CD4-positive, alpha-beta T cell (primary cell): ENCODE measurements around the gene AANAT. TPM values are rescaled to one million over a fixed set of nuclear protein-coding genes. Genes with fewer than 3 reads are reported as not detected.

ENCODE experiments used
- ATAC-seq: fragments of 200-7000 bp; cut with Tn5 transposase; one replicate; pipeline ENCODE4 v1.10.0; 2022; ENCODE audit warnings: mild to moderate bottlenecking; ENCODE audit not compliant: poor library complexity
- CTCF ChIA-PET: fragments of 350-600 bp; sonication (Branson Sonifier 250); formaldehyde crosslinking; loops from one replicate; lab custom pipeline; 2021; ENCODE audit warnings: antibody characterized with exemption, inconsistent platforms; lab: Charles Lee
- POLR2A ChIA-PET: fragments of 350-600 bp; sonication (Branson Sonifier 250); formaldehyde crosslinking; loops from one replicate; lab custom pipeline; 2021; ENCODE audit warnings: antibody characterized with exemption, inconsistent platforms; lab: Charles Lee
- DNase-seq, 14 experiments: peaks; one replicate each; pipeline ENCODE4 v3.0.0-alpha.2; 2013 to 2020; ENCODE audit warnings: mixed read lengths in 2 of 14
- H3K27ac ChIP-seq, 2 donors: one replicate each; pipeline versions ENCODE4 v1.5.1 to v1.7.0; 2013; ENCODE audit warnings: low read length in 2 of 2, low read depth in 1 of 2, mild to moderate bottlenecking in 1 of 2
- H3K27me3 ChIP-seq, 2 experiments: 1 replicate in 1 of 2; 2 replicates in 1 of 2; pipeline versions ENCODE4 v1.6.1 to v1.7.0; 2013; ENCODE audit warnings: low read length in 2 of 2, control low read depth in 1 of 2, mild to moderate bottlenecking in 1 of 2, moderate library complexity in 1 of 2; ENCODE audit not compliant: insufficient read depth in 2 of 2, control insufficient read depth in 1 of 2
- H3K36me3 ChIP-seq: one replicate; pipeline ENCODE4 v1.6.1; 2013; ENCODE audit warnings: low read length, control low read depth; ENCODE audit not compliant: insufficient read depth
- H3K4me1 ChIP-seq: one replicate; pipeline ENCODE4 v1.6.1; 2013; ENCODE audit warnings: low read length, control low read depth; ENCODE audit not compliant: insufficient read depth
- H3K4me3 ChIP-seq: one replicate; pipeline ENCODE4 v1.5.1; 2013; ENCODE audit warnings: mild to moderate bottlenecking, low read length, moderate library complexity
- H3K9me3 ChIP-seq, 2 experiments: 1 replicate in 1 of 2; 2 replicates in 1 of 2; pipeline versions ENCODE4 v1.6.1 to v1.7.0; 2013; ENCODE audit warnings: low read length in 2 of 2, mild to moderate bottlenecking in 2 of 2, control low read depth in 1 of 2, moderate library complexity in 1 of 2; ENCODE audit not compliant: control insufficient read depth in 1 of 2, insufficient read depth in 1 of 2
- H3K27ac Mint-ChIP-seq: one replicate; pipeline ENCODE4 v1.8.0; 2020; ENCODE audit warnings: mixed read lengths
- H3K27me3 Mint-ChIP-seq: one replicate; pipeline ENCODE4 v1.8.0; 2021; ENCODE audit warnings: mixed read lengths
- H3K36me3 Mint-ChIP-seq: one replicate; pipeline ENCODE4 v1.8.0; 2021; ENCODE audit warnings: low read depth, mixed read lengths
- H3K4me1 Mint-ChIP-seq: one replicate; pipeline ENCODE4 v1.8.0; 2021; ENCODE audit warnings: low read depth, mixed read lengths
- H3K4me3 Mint-ChIP-seq: one replicate; pipeline ENCODE4 v1.8.0; 2020; ENCODE audit warnings: mild to moderate bottlenecking, mixed read lengths
- H3K9me3 Mint-ChIP-seq: one replicate; pipeline ENCODE4 v1.8.0; 2020; ENCODE audit warnings: mixed read lengths
- intact Hi-C, 2 experiments: fragments of 100-400 bp; cut with DNase I in 1 of 2; cut with micrococcal nuclease in 1 of 2; formaldehyde crosslinking; loops; one replicate each; pipeline versions ENCODE4 v1.15.1 to v1.9.0; 2023 to 2025; cut with DNase I, micrococcal nuclease
- polyA plus RNA-seq, 2 donors: library from polyadenylated mRNA; unstranded; fragments of 120-200 nt; gene quantifications; one replicate each; pipeline ENCODE4 v1.2.1, GENCODE V29; 2013
- total RNA-seq, 174 experiments: library from RNA in 2 of 174; stranded (reverse) in 2 of 174; gene quantifications; one replicate each; pipeline ENCODE4 v1.2.3 and lab custom pipeline; 2021 to 2026
- TF ChIP-seq, protein P1 (sequence below): fragments of 200-600 bp; IDR thresholded peaks from one replicate; pipeline ENCODE4 v1.8.0; 2022; ENCODE audit warnings: antibody characterized with exemption, mild to moderate bottlenecking

Gene AANAT
- total RNA-seq (under 1 TPM in 1 of 2 experiments, not detected in 1; 0.14 TPM), total RNA-seq (lab: John Stamatoyannopoulos, UW) (0 to 0.55 (median 0.05) reads per million in 172 experiments)
- 0.09 TPM for polyA plus RNA-seq (2013, experiment 1 of 2)
- 0.26 TPM for polyA plus RNA-seq (2013, experiment 2 of 2)

DNA sequence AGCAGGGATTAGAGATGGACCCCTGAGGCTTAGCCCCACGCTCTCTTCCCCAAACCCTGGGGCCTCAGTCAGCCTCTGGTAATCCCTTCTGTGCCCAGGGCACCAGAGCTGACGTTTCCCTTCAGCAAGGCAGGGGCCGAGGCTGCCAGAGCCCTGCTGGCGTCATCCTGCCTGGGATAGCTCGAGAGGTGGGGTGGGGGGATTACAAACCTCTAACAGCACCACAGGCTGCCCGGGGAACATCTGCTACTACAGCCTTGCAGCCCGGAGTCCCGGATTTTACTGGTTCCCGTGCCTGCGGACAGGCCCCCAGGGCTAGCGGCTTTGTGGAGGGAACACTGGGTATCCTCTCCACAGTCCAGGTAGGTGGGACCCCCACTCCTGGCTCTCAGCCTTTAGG is at the start of gene AANAT:
AANAT (plus strand) TSS at position 238 of the 400 bp plus-strand sequence. CDS start 1,144 bp downstream, outside the sequence.
- no peak for ATAC-seq
- intact Hi-C loops = loop anchor here in 1 of 2 experiments (5.0 kb wide), 1 partner anchor 55 kb away; no protein-coding TSS in a partner anchor
- TF ChIP-seq, protein P1, sequence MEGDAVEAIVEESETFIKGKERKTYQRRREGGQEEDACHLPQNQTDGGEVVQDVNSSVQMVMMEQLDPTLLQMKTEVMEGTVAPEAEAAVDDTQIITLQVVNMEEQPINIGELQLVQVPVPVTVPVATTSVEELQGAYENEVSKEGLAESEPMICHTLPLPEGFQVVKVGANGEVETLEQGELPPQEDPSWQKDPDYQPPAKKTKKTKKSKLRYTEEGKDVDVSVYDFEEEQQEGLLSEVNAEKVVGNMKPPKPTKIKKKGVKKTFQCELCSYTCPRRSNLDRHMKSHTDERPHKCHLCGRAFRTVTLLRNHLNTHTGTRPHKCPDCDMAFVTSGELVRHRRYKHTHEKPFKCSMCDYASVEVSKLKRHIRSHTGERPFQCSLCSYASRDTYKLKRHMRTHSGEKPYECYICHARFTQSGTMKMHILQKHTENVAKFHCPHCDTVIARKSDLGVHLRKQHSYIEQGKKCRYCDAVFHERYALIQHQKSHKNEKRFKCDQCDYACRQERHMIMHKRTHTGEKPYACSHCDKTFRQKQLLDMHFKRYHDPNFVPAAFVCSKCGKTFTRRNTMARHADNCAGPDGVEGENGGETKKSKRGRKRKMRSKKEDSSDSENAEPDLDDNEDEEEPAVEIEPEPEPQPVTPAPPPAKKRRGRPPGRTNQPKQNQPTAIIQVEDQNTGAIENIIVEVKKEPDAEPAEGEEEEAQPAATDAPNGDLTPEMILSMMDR = no peak
- DNase-seq = no peak
- no peaks in the 10 kb centered on the region for H3K9me3 ChIP-seq
- POLR2A ChIA-PET = interaction anchor here (0.9 kb wide), 2 partner anchors 34 to 35 kb away, joined by 3 read pairs; partner anchors contain the start of gene RHBDF2
- Mint-ChIP-seq H3K36me3 (peaks cover 10% of the 10 kb centered on the region), H3K27me3 (no peaks in the 10 kb centered on the region), H3K27ac (no peak within 1 kb of the TSS), H3K4me3 (no peak within 1 kb of the TSS), H3K9me3 (no peaks in the 10 kb centered on the region), H3K4me1 (peaks cover 4% of the 10 kb centered on the region)
- CTCF ChIA-PET = interaction anchor here (1.5 kb wide), 2 partner anchors 40 to 157 kb away, joined by 5 to 6 read pairs; no protein-coding TSS in a partner anchor
- peaks cover 15% of the 10 kb centered on the region for H3K36me3 ChIP-seq
- H3K4me1 ChIP-seq = peaks cover 6% of the 10 kb centered on the region
- no peaks in the 10 kb centered on the region for H3K27me3 ChIP-seq
- no peak within 1 kb of the TSS for H3K4me3 ChIP-seq
- H3K27ac ChIP-seq = no peak within 1 kb of the TSS

DNA sequence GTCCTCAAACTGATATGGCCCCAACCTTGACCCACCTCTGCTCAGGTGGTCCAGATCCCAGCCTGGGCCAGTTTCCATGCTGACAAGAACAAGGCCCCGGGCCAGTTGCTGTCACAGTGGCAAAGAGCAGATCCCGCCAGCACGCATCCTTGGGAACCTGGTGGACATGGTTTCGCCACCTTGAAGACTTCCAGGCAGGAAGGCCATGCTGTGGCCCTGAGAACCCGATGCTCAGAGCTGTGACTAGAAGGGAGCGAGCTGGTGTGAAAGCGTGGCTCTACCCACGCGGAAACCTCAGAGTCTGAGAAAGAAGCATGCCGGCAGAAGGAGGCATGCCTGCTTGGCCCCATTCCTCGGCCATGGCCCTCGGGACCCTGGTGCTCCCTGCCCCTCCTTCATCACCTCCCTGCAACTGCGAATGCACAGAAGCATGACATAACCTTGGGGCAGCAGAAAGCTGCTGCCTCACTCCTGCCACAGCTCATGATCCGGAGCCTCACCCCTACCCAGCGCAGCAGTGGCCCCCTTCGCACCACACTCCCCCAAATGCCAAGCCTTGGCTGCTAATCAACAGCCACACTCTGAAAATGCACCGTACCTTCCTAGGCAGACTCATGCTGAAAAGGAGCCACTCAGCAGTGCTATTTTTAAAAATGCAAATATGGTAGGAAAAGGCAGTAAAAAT is 47.7 kb upstream of the AANAT start:
- H3K9me3 ChIP-seq = no peaks in the 10 kb centered on the region
- H3K27ac ChIP-seq = no peak overlapping the region
- Mint-ChIP-seq H3K36me3 (peaks cover 15% of the 10 kb centered on the region), H3K4me1 (peaks cover 23% of the 10 kb centered on the region), H3K27me3 (no peaks in the 10 kb centered on the region), H3K27ac (no peak overlapping the region), H3K9me3 (no peaks in the 10 kb centered on the region), H3K4me3 (no peak overlapping the region)
- intact Hi-C loops = no loop called here
- H3K27me3 ChIP-seq = no peaks in the 10 kb centered on the region
- TF ChIP-seq, protein P1 = no peak
- peaks cover 18% of the 10 kb centered on the region for H3K36me3 ChIP-seq
- peaks cover 3% of the 10 kb centered on the region for H3K4me1 ChIP-seq
- DNase-seq = no peak
- H3K4me3 ChIP-seq = no peak overlapping the region
- ATAC-seq = no peak
- ChIA-PET CTCF (no interaction called here), POLR2A (no interaction called here)

DNA sequence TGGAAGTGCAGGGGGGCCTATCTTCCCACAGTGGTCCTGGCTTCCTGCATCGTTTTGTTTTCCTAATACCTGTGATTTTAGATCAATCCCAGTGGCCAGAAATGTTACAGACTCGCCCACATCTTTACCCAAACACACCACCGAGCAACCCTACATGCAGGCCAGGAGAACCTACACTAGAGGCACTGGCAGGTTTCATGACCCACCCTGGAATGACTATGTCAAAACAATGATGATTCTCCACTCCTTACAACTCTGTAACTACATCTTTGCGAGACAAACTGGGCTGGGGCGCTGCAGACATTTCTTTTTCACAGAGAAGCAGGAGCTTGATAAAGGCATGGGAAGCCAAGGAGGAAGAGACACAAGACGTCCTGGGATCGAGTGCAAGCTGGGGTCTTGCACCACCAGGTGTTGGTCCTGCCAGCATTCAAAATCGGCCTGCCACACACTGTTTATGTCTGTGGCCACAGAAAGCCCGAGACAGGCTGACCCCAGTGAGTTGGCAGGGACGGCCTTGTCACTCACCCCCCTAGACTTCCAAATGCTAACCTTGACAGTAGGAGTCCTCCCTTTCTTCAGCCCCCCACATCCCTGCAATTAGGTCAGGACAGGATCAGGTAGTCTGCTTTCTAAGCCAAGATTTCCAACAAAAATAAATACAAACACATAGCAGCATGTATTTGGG is 46.9 kb upstream of the AANAT start:
- DNase-seq = no peak
- Histone ChIP-seq H3K4me3 (no peak overlapping the region), H3K9me3 (no peaks in the 10 kb centered on the region), H3K36me3 (peaks cover 18% of the 10 kb centered on the region), H3K4me1 (peaks cover 3% of the 10 kb centered on the region), H3K27ac (no peak overlapping the region), H3K27me3 (no peaks in the 10 kb centered on the region)
- peak overlapping the region; percentile 19 for H3K27ac Mint-ChIP-seq
- TF ChIP-seq, protein P1 = no peak
- POLR2A ChIA-PET = no interaction called here
- intact Hi-C loops = no loop called here
- no peak overlapping the region for H3K4me3 Mint-ChIP-seq
- CTCF ChIA-PET = no interaction called here
- H3K36me3 Mint-ChIP-seq = peaks cover 15% of the 10 kb centered on the region
- peaks cover 23% of the 10 kb centered on the region for H3K4me1 Mint-ChIP-seq
- no peak for ATAC-seq
- H3K9me3 Mint-ChIP-seq = no peaks in the 10 kb centered on the region
- no peaks in the 10 kb centered on the region for H3K27me3 Mint-ChIP-seq
